H9 (cell line): ENCODE data around the gene MBTPS1. TPM values are rescaled to one million over a fixed set of nuclear protein-coding genes. Genes with fewer than 3 reads are reported as not detected.

Experiments
- DNase-seq: peaks from one replicate; pipeline ENCODE4 v3.0.0-alpha.2; 2017
- H2AFZ ChIP-seq: one replicate; pipeline ENCODE4 v1.6.1; 2013; ENCODE audit warnings: mild to moderate bottlenecking, low read length, control low read depth, moderate library complexity
- H2AK5ac ChIP-seq: 2 replicates; pipeline ENCODE4 v1.6.1; 2013; ENCODE audit warnings: low read length, control low read depth, mixed read lengths; ENCODE audit not compliant: insufficient read length
- H2BK120ac ChIP-seq: one replicate; pipeline ENCODE4 v1.6.1; 2013; ENCODE audit warnings: low read depth, mild to moderate bottlenecking, low read length, control low read depth, inconsistent platforms; ENCODE audit not compliant: poor library complexity, severe bottlenecking
- H2BK12ac ChIP-seq: 2 replicates; pipeline ENCODE4 v1.6.1; 2013; ENCODE audit warnings: low read length, control low read depth, mixed read lengths, low read depth; ENCODE audit not compliant: insufficient read length
- H2BK15ac ChIP-seq: 2 replicates; pipeline ENCODE4 v1.6.1; 2013; ENCODE audit warnings: low read depth, low read length, control low read depth
- H2BK20ac ChIP-seq: one replicate; pipeline ENCODE4 v1.6.1; 2013; ENCODE audit warnings: low read depth, mild to moderate bottlenecking, low read length, control low read depth, inconsistent platforms; ENCODE audit not compliant: poor library complexity, severe bottlenecking
- H2BK5ac ChIP-seq: 2 replicates; pipeline ENCODE4 v1.6.1; 2013; ENCODE audit warnings: low read length, control low read depth, mixed read lengths; ENCODE audit not compliant: insufficient read length
- H3K14ac ChIP-seq: 2 replicates; pipeline ENCODE4 v1.6.1; 2013; ENCODE audit warnings: low read length, control low read depth; ENCODE audit not compliant: insufficient read depth
- H3K18ac ChIP-seq: 2 replicates; pipeline ENCODE4 v1.6.1; 2013; ENCODE audit warnings: low read depth, mild to moderate bottlenecking, mixed read lengths, low read length, control low read depth; ENCODE audit not compliant: insufficient read length
- H3K23ac ChIP-seq: 2 replicates; pipeline ENCODE4 v1.6.1; 2013; ENCODE audit warnings: low read length, control low read depth, mixed read lengths, low read depth; ENCODE audit not compliant: insufficient read length
- H3K23me2 ChIP-seq: 2 replicates; pipeline ENCODE4 v1.6.1; 2013; ENCODE audit warnings: low read depth, mild to moderate bottlenecking, mixed read lengths, low read length, control low read depth; ENCODE audit not compliant: insufficient read length, poor library complexity, severe bottlenecking
- H3K27ac ChIP-seq: 2 replicates; pipeline ENCODE4 v1.5.1; 2013; ENCODE audit warnings: low read length, control low read depth, mixed read lengths, low read depth; ENCODE audit not compliant: insufficient read length
- H3K27me3 ChIP-seq: 2 replicates; pipeline ENCODE4 v1.6.1; 2013; ENCODE audit warnings: low read length, control low read depth, inconsistent platforms; ENCODE audit not compliant: insufficient read depth
- H3K4ac ChIP-seq: 2 replicates; pipeline ENCODE4 v1.6.1; 2013; ENCODE audit warnings: low read depth, mild to moderate bottlenecking, control low read depth, inconsistent platforms, low read length, moderate library complexity
- H3K4me1 ChIP-seq: 2 replicates; pipeline ENCODE4 v1.6.1; 2013; ENCODE audit warnings: low read length, control low read depth, inconsistent platforms; ENCODE audit not compliant: insufficient read depth
- H3K4me2 ChIP-seq: 2 replicates; pipeline ENCODE4 v1.6.1; 2013; ENCODE audit warnings: low read length, control low read depth, mixed read lengths; ENCODE audit not compliant: insufficient read length, insufficient read depth
- H3K56ac ChIP-seq: 2 replicates; pipeline ENCODE4 v1.6.1; 2013; ENCODE audit warnings: low read depth, mild to moderate bottlenecking, mixed read lengths, low read length, control low read depth; ENCODE audit not compliant: insufficient read length
- H3K79me1 ChIP-seq: 2 replicates; pipeline ENCODE4 v1.6.1; 2013; ENCODE audit warnings: low read depth, mild to moderate bottlenecking, moderate library complexity, low read length, control low read depth, inconsistent platforms; ENCODE audit not compliant: insufficient read depth, poor library complexity, severe bottlenecking
- H3K79me2 ChIP-seq: 2 replicates; pipeline ENCODE4 v1.6.1; 2013; ENCODE audit warnings: low read length, control low read depth, inconsistent platforms; ENCODE audit not compliant: insufficient read depth
- H3K9ac ChIP-seq: 2 replicates; pipeline ENCODE4 v1.6.1; 2013; ENCODE audit warnings: low read length, control low read depth, mixed read lengths; ENCODE audit not compliant: insufficient read length; ENCODE audit errors: extremely low read depth
- H3K9me3 ChIP-seq: one replicate; pipeline ENCODE4 v1.6.1; 2013; ENCODE audit warnings: low read depth, low read length, inconsistent platforms; ENCODE audit not compliant: control insufficient read depth
- H3T11ph ChIP-seq: one replicate; pipeline ENCODE4 v1.6.1; 2013; ENCODE audit warnings: mild to moderate bottlenecking, low read length, control low read depth, inconsistent platforms
- H4K20me1 ChIP-seq: one replicate; pipeline ENCODE4 v1.6.1; 2013; ENCODE audit not compliant: control insufficient read depth, insufficient read length, insufficient read depth
- H4K5ac ChIP-seq: 2 replicates; pipeline ENCODE4 v1.6.1; 2013; ENCODE audit warnings: low read depth, mild to moderate bottlenecking, mixed read lengths, low read length, control low read depth; ENCODE audit not compliant: insufficient read length
- H4K8ac ChIP-seq: replicated peaks from 2 replicates; pipeline ENCODE4 v1.6.1; 2013; ENCODE audit warnings: low read length, control low read depth, mixed read lengths, low read depth; ENCODE audit not compliant: insufficient read length
- H4K91ac ChIP-seq: 2 replicates; pipeline ENCODE4 v1.6.1; 2013; ENCODE audit warnings: low read depth, mild to moderate bottlenecking, moderate library complexity, mixed read lengths, low read length, control low read depth; ENCODE audit not compliant: insufficient read length
- H3K27ac Mint-ChIP-seq, 3 experiments: 2 replicates in 2 of 3; 3 replicates in 1 of 3; pipeline ENCODE4 v1.8.0; 2020 to 2021; ENCODE audit warnings: mixed read lengths in 3 of 3, mild to moderate bottlenecking in 1 of 3, moderate library complexity in 1 of 3
- H3K27me3 Mint-ChIP-seq: 2 replicates; pipeline ENCODE4 v1.8.0; 2021; ENCODE audit warnings: low read depth, mild to moderate bottlenecking, moderate library complexity, mixed read lengths
- H3K36me3 Mint-ChIP-seq, 3 experiments: 2 replicates in 2 of 3; 3 replicates in 1 of 3; pipeline ENCODE4 v1.8.0; 2020 to 2021; ENCODE audit warnings: low read depth in 3 of 3, mixed read lengths in 3 of 3; ENCODE audit not compliant: insufficient read depth in 1 of 3
- H3K4me1 Mint-ChIP-seq, 2 experiments: 2 replicates each; pipeline ENCODE4 v1.8.0; 2020; ENCODE audit warnings: mixed read lengths in 2 of 2
- H3K4me3 Mint-ChIP-seq, 2 experiments: 2 replicates in 1 of 2; 3 replicates in 1 of 2; pipeline ENCODE4 v1.8.0; 2020 to 2021; ENCODE audit warnings: mild to moderate bottlenecking in 2 of 2, mixed read lengths in 2 of 2, moderate library complexity in 1 of 2
- H3K9me3 Mint-ChIP-seq, 2 experiments: 2 replicates in 1 of 2; 3 replicates in 1 of 2; pipeline ENCODE4 v1.8.0; 2020; ENCODE audit warnings: mild to moderate bottlenecking in 2 of 2, mixed read lengths in 2 of 2, moderate library complexity in 1 of 2
- WGBS: extraction: QIAGEN DNeasy Blood & Tissue Kit; methylation state at CpG from one replicate; pipeline ENCODE4 v1.1.7; 2013; ENCODE audit warnings: missing lambda C conversion rate, low lambda C conversion rate, mixed read lengths; ENCODE audit not compliant: insufficient read length; ENCODE audit errors: extremely low coverage; 5-methylcytosine and 5-hydroxymethylcytosine counted together
- total RNA-seq: library from RNA; stranded (reverse); gene quantifications from 2 replicates; pipeline ENCODE4 v1.2.1, GENCODE V29; 2021
- TF ChIP-seq, protein P1 (sequence below): fragments of 200-600 bp; sonication (generic); conservative IDR thresholded peaks from 3 replicates; pipeline ENCODE4 v1.8.0; 2021; ENCODE audit warnings: antibody characterized with exemption, mild to moderate bottlenecking

Gene MBTPS1
- total RNA-seq, 1 experiment from 2014 or later: 48.7 TPM

GRCh38 chr16:84086341-84086740 is 30.4 kb downstream of the MBTPS1 start:
- H3K36me3 Mint-ChIP-seq: peaks cover 5 to 77% (median 55%) of the 10 kb centered on the region in 3 experiments; a peak in 6 of 7 replicates
- Histone ChIP-seq H2BK20ac (no peak overlapping the region), H3K23me2 (no peaks in the 10 kb centered on the region), H2BK120ac (no peak overlapping the region), H3T11ph (no peak overlapping the region), H4K5ac (no peak overlapping the region), H3K18ac (no peak overlapping the region), H3K9ac (no peak overlapping the region), H4K8ac (no peak overlapping the region), H3K79me1 (no peaks in the 10 kb centered on the region), H3K23ac (no peak overlapping the region), H3K79me2 (no peaks in the 10 kb centered on the region), H2AFZ (no peak overlapping the region), H4K20me1 (no peaks in the 10 kb centered on the region), H3K14ac (no peak overlapping the region), H3K4me1 (no peaks in the 10 kb centered on the region), H4K91ac (no peak overlapping the region), H3K4ac (no peak overlapping the region), H3K56ac (no peak overlapping the region), H3K9me3 (no peaks in the 10 kb centered on the region), H3K27me3 (no peaks in the 10 kb centered on the region), H2BK12ac (no peak overlapping the region), H3K27ac (no peak overlapping the region), H2AK5ac (no peak overlapping the region), H2BK5ac (no peak overlapping the region), H2BK15ac (no peak overlapping the region), H3K4me2 (no peak overlapping the region)
- H3K27ac Mint-ChIP-seq: no peak overlapping the region
- no peaks in the 10 kb centered on the region for H3K27me3 Mint-ChIP-seq
- DNase-seq: no peak
- no peak overlapping the region for H3K4me3 Mint-ChIP-seq
- no peaks in the 10 kb centered on the region for H3K9me3 Mint-ChIP-seq
- no peaks in the 10 kb centered on the region for H3K4me1 Mint-ChIP-seq
- TF ChIP-seq, protein P1, sequence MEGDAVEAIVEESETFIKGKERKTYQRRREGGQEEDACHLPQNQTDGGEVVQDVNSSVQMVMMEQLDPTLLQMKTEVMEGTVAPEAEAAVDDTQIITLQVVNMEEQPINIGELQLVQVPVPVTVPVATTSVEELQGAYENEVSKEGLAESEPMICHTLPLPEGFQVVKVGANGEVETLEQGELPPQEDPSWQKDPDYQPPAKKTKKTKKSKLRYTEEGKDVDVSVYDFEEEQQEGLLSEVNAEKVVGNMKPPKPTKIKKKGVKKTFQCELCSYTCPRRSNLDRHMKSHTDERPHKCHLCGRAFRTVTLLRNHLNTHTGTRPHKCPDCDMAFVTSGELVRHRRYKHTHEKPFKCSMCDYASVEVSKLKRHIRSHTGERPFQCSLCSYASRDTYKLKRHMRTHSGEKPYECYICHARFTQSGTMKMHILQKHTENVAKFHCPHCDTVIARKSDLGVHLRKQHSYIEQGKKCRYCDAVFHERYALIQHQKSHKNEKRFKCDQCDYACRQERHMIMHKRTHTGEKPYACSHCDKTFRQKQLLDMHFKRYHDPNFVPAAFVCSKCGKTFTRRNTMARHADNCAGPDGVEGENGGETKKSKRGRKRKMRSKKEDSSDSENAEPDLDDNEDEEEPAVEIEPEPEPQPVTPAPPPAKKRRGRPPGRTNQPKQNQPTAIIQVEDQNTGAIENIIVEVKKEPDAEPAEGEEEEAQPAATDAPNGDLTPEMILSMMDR: no peak
- WGBS: no CpG with 5 or more reads among the region's 11 CpGs
